Tibial nerve (tissue), 4 donors: Measurements from ENCODE around the gene RAPGEF2. TPM values are rescaled to one million over a fixed set of nuclear protein-coding genes. Genes with fewer than 3 reads are reported as not detected.

Source experiments
- DNase-seq, 2 donors: peaks; one replicate each; pipeline ENCODE4 v3.0.0-alpha.2; 2019; ENCODE audit warnings: low spot score in 2 of 2
- H3K27ac ChIP-seq, 4 donors: fragments of 200-600 bp; sonication (generic) in 3 of 4; one replicate each; pipeline ENCODE4 v1.5.1; 2017 to 2019; ENCODE audit warnings: mild to moderate bottlenecking in 1 of 4
- H3K27me3 ChIP-seq, 2 donors: fragments of 200-600 bp; sonication (generic) in 1 of 2; one replicate each; pipeline versions ENCODE4 v1.5.1 to v1.6.0; 2017 to 2019
- H3K36me3 ChIP-seq, 3 donors: fragments of 200-600 bp; sonication (generic); one replicate each; pipeline ENCODE4 v1.5.1; 2018 to 2019
- H3K4me1 ChIP-seq, 4 donors: fragments of 200-600 bp; sonication (generic) in 3 of 4; one replicate each; pipeline ENCODE4 v1.5.1; 2017 to 2019
- H3K4me3 ChIP-seq, 4 donors: fragments of 200-600 bp; sonication (generic) in 3 of 4; one replicate each; pipeline ENCODE4 v1.5.1; 2017 to 2019; ENCODE audit warnings: mild to moderate bottlenecking in 1 of 4, moderate library complexity in 1 of 4
- H3K9me3 ChIP-seq, 4 donors: fragments of 200-600 bp; sonication (generic) in 3 of 4; one replicate each; pipeline ENCODE4 v1.5.1; 2017 to 2019
- EP300 ChIP-seq, 2 donors: sonication (generic); formaldehyde crosslinking; IDR thresholded peaks; one replicate each; pipeline ENCODE4 v1.6.1; 2017; ENCODE audit warnings: antibody characterized with exemption in 2 of 2, mild to moderate bottlenecking in 1 of 2
- POLR2A ChIP-seq, 2 donors: fragments of 450-650 bp; IDR thresholded peaks; one replicate each; pipeline ENCODE4 v1.6.1; 2017; ENCODE audit warnings: antibody characterized with exemption in 2 of 2, mild to moderate bottlenecking in 2 of 2, moderate library complexity in 2 of 2
- WGBS, 2 donors: methylation state at CpG; one replicate each; pipeline ENCODE4 v1.1.5; 2018; 5-methylcytosine and 5-hydroxymethylcytosine counted together
- total RNA-seq, 4 donors: library from RNA; depleted of rRNA; stranded (reverse); fragments of >200 nt; gene quantifications; one replicate each; pipeline ENCODE4 v1.1.0, GENCODE V29; 2016
- TF ChIP-seq, protein P1 (sequence below), 5 experiments: fragments of 200-600 bp in 3 of 5; fragments of 450-650 bp in 2 of 5; sonication (generic) in 3 of 5; IDR thresholded peaks; one replicate each; pipeline ENCODE4 v1.5.1; 2016 to 2019; ENCODE audit warnings: antibody characterized with exemption in 5 of 5, mild to moderate bottlenecking in 3 of 5, moderate library complexity in 2 of 5

The RAPGEF2 gene
- total RNA-seq, 4 donors from 2014 or later = 61.0 to 81.5 (median 69.5) TPM

DNA sequence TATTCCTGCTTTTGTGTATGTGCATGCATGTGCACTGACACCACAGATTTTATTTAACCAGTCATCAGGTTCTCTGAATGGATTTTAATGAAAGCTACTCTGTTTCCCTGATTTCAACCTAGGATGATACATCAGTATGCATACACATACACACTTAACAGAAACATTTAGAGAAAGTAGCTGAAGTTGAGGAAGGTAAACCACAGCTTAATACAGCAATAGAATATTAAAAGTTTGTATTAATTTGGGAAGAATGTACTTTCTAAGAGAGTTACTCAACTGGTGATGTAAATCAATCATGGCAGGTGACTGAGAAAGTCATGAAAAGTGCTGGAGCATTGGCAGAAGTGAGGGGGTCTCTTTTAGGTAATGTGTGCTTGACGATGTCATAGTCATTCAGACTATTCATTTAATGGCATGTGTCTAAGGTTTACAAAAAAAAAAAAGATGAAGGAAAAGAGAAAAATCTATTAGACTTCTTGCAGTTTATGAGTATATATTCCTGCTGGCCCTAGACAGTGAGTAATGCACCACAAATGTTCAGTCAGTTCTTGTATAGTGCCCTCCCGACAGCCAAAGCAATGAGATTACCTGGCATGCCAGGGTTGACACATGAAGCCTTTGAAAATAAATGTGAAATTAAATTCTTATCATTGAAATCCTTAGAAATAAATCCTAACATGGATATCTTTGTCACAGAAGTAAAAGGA lies 187.6 kb downstream of the RAPGEF2 start:
- 91 to 95% methylated on average over 2 of the region's 2 CpGs for WGBS, 2 donors
- H3K4me3 ChIP-seq = no peak overlapping the region
- H3K27me3 ChIP-seq = no peaks in the 10 kb centered on the region
- no peak for TF ChIP-seq EP300 (IDR thresholded peaks at IDR 0.05)
- TF ChIP-seq, protein P1, sequence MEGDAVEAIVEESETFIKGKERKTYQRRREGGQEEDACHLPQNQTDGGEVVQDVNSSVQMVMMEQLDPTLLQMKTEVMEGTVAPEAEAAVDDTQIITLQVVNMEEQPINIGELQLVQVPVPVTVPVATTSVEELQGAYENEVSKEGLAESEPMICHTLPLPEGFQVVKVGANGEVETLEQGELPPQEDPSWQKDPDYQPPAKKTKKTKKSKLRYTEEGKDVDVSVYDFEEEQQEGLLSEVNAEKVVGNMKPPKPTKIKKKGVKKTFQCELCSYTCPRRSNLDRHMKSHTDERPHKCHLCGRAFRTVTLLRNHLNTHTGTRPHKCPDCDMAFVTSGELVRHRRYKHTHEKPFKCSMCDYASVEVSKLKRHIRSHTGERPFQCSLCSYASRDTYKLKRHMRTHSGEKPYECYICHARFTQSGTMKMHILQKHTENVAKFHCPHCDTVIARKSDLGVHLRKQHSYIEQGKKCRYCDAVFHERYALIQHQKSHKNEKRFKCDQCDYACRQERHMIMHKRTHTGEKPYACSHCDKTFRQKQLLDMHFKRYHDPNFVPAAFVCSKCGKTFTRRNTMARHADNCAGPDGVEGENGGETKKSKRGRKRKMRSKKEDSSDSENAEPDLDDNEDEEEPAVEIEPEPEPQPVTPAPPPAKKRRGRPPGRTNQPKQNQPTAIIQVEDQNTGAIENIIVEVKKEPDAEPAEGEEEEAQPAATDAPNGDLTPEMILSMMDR (IDR thresholded peaks at IDR 0.05) = no peak
- no peaks in the 10 kb centered on the region for H3K36me3 ChIP-seq
- no peak overlapping the region for H3K27ac ChIP-seq
- peaks cover 0 to 26% (median 0%) of the 10 kb centered on the region in 4 donors for H3K4me1 ChIP-seq
- DNase-seq = no peak
- no peaks in the 10 kb centered on the region for H3K9me3 ChIP-seq

DNA sequence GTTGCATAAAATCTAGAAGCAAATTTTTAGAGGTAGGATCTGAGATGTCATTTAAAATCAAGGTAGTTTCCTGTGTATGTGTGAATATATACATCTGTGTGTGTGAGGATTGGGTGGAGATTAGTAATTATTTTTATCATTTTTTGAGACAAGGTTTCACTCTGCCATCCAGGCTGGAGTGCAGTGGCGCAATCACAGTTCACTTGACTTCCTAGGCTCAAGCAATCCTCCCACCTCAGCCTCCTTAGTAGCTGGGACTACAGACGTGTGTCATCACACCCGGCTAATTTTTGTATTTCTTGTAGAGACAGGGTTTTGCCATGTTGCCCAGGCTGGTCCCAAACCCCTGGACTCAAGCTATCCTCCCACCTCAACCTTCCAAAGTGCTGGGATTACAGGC lies 188.3 kb downstream of the RAPGEF2 start:
- Histone ChIP-seq H3K36me3 (no peaks in the 10 kb centered on the region), H3K9me3 (no peaks in the 10 kb centered on the region), H3K4me1 (peaks cover 0 to 31% (median 0%) of the 10 kb centered on the region in 4 donors), H3K27me3 (no peaks in the 10 kb centered on the region), H3K27ac (no peak overlapping the region), H3K4me3 (no peak overlapping the region)
- TF ChIP-seq POLR2A (IDR thresholded peaks at IDR 0.05) = no peak
- no peak for TF ChIP-seq EP300 (IDR thresholded peaks at IDR 0.05)
- TF ChIP-seq, protein P1 (IDR thresholded peaks at IDR 0.05) = no peak
- DNase-seq = no peak
- 93 to 96% methylated on average over 3 of the region's 3 CpGs for WGBS, 2 donors

DNA sequence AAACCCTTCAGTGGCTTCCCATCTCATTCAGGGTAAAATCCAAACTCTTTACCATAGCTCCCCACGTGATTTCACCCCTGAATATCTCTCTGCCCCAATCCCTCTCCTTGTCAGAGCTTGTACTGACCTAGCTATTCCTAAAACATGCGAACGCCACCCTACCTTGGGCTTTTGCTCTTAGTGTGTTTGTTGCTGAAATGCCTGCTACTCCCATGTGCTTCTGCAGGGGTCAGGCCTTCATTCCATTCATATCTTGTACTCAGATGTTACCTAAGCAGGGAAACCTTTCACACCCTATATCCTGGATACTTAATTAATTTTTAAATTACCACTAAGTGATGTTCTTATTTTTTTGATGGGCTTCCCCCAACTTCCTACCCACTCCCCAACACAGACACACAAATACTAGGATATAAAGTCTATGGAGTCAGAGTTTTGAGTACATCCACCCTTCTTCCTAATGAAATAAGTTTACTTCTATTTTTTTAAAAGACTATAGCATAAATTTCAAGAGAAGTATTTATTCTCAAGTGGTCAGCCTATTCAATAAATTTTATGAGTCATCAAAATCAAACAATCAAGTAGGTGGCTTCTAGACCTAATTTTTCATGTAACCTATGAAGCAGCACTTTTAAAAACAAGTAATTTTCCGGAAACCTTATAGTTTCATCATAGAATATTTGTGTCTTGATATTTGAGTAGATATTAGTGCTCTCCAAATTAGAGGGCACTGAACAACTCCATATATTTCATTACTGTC lies 189.4 kb downstream of the RAPGEF2 start:
- DNase-seq = no peak
- no peak overlapping the region for H3K4me3 ChIP-seq
- TF ChIP-seq, protein P1 (IDR thresholded peaks at IDR 0.05) = no peak
- no peak for TF ChIP-seq POLR2A (IDR thresholded peaks at IDR 0.05)
- no peak for TF ChIP-seq EP300 (IDR thresholded peaks at IDR 0.05)
- H3K4me1 ChIP-seq = peaks cover 0 to 41% (median 0%) of the 10 kb centered on the region in 4 donors
- H3K27me3 ChIP-seq = no peaks in the 10 kb centered on the region
- no peaks in the 10 kb centered on the region for H3K36me3 ChIP-seq
- WGBS, 2 donors = 97 to 98% methylated on average over 4 of the region's 4 CpGs
- no peak overlapping the region for H3K27ac ChIP-seq
- no peaks in the 10 kb centered on the region for H3K9me3 ChIP-seq

DNA sequence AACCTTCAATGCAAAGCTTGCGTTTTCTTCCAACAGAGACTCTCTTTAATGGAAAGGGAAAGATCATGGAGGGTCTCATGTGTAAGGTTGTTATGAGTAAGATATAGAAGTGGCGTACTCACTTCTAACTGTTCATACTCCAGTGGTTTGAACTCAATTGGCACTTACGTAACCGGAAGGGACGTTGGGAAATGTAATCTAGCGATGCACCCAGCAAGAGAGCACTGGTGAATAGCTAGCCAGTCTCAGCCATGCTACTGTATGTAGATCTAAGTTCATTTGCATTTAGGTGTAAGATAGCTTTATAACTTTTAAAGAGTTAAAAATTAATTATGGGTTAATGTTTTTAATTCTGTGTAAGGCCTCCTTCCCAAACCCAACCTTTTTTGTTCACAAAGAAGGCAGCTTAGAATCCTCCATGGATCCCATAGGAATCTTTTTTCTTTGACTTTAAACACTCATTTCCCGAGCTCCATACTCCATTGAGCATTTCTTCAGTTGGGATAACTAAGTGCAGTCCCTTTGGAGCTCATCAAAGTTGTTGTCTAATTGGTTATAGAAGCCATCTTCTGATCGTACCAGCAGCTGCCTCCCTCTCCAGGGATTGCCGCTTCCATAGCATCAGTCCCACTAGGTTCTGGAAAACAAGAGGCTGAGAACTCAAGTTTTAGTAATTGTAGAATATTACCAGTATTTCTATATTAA lies 191.1 kb downstream of the RAPGEF2 start:
- Histone ChIP-seq H3K9me3 (no peaks in the 10 kb centered on the region), H3K4me1 (peaks cover 0 to 47% (median 0%) of the 10 kb centered on the region in 4 donors), H3K4me3 (no peak overlapping the region), H3K36me3 (no peaks in the 10 kb centered on the region), H3K27me3 (no peaks in the 10 kb centered on the region), H3K27ac (no peak overlapping the region)
- WGBS, 2 donors = 93 to 95% methylated on average over 9 of the region's 9 CpGs
- TF ChIP-seq, protein P1 (IDR thresholded peaks at IDR 0.05) = no peak
- no peak for TF ChIP-seq EP300 (IDR thresholded peaks at IDR 0.05)
- no peak for TF ChIP-seq POLR2A (IDR thresholded peaks at IDR 0.05)
- no peak for DNase-seq

DNA sequence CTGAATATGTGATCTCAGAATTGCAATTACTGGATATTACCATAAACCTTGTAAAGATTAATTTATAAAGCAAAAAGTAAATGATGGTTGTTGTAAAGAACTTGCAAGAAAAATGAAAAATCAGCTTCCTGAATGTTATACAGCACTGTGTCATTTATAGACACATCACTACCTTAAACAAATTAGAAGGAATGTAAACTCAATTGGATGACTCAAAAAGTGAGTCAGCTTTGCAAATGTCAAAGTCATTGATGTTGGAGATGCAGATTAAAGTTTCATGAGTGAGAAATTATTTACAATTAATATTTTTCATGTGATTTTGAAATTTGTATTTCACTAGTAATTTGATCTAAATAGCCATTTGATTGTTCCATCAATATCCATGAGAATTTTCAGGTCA lies 193.2 kb downstream of the RAPGEF2 start:
- TF ChIP-seq POLR2A (IDR thresholded peaks at IDR 0.05) (no peak), EP300 (IDR thresholded peaks at IDR 0.05) (no peak)
- TF ChIP-seq, protein P1 (IDR thresholded peaks at IDR 0.05) = no peak
- no peak for DNase-seq
- Histone ChIP-seq H3K27me3 (no peaks in the 10 kb centered on the region), H3K4me1 (peaks cover 0 to 44% (median 0%) of the 10 kb centered on the region in 4 donors), H3K27ac (no peak overlapping the region), H3K36me3 (no peaks in the 10 kb centered on the region), H3K4me3 (no peak overlapping the region), H3K9me3 (no peaks in the 10 kb centered on the region)
